CD14-positive monocyte (primary cell): ENCODE results near the gene CCR4. TPM values are rescaled to one million over a fixed set of nuclear protein-coding genes. Genes with fewer than 3 reads are reported as not detected.

Source experiments
- DNase-seq, 3 donors: peaks; one replicate each; pipeline ENCODE4 v3.0.0-alpha.2; 2011 to 2022
- H2AFZ ChIP-seq: 2 replicates; pipeline ENCODE4 v1.6.0; 2012; ENCODE audit warnings: mild to moderate bottlenecking, low read depth, low read length, inconsistent platforms; ENCODE audit not compliant: insufficient read depth, poor library complexity, severe bottlenecking
- H3K27ac ChIP-seq, 2 donors: 1 replicate in 1 of 2; 2 replicates in 1 of 2; pipeline ENCODE4 v1.5.1; 2012 to 2013; ENCODE audit warnings: low read length in 2 of 2, control low read depth in 1 of 2, inconsistent platforms in 1 of 2, low read depth in 1 of 2, mild to moderate bottlenecking in 1 of 2
- H3K27me3 ChIP-seq, 2 donors: one replicate each; pipeline versions ENCODE4 v1.6.0 to v1.6.1; 2011 to 2013; ENCODE audit warnings: low read length in 2 of 2; ENCODE audit not compliant: control insufficient read depth in 2 of 2, insufficient read depth in 2 of 2
- H3K36me3 ChIP-seq, 2 donors: replicated peaks in 1 of 2; 1 replicate in 1 of 2; 2 replicates in 1 of 2; pipeline versions ENCODE4 v1.5.1 to v1.6.1; 2012 to 2013; ENCODE audit warnings: low read length in 2 of 2, control low read depth in 1 of 2, inconsistent platforms in 1 of 2, mild to moderate bottlenecking in 1 of 2; ENCODE audit not compliant: insufficient read depth in 2 of 2, control insufficient read depth in 1 of 2
- H3K4me1 ChIP-seq, 2 donors: 1 replicate in 1 of 2; 2 replicates in 1 of 2; pipeline versions ENCODE4 v1.5.1 to v1.6.1; 2012 to 2013; ENCODE audit warnings: low read length in 2 of 2, control low read depth in 1 of 2, inconsistent platforms in 1 of 2, mild to moderate bottlenecking in 1 of 2, moderate library complexity in 1 of 2; ENCODE audit not compliant: insufficient read depth in 2 of 2, control insufficient read depth in 1 of 2
- H3K4me2 ChIP-seq: replicated peaks from 2 replicates; pipeline ENCODE3; 2012; ENCODE audit warnings: low read length, moderate library complexity, mild to moderate bottlenecking; ENCODE audit not compliant: poor library complexity, severe bottlenecking; ENCODE audit errors: extremely low read depth
- H3K4me3 ChIP-seq, 3 experiments: fragments of 200-600 bp in 1 of 3; sonication (generic) in 1 of 3; replicated peaks in 1 of 3; 1 replicate in 2 of 3; 2 replicates in 1 of 3; pipeline ENCODE4 v1.5.1; 2011 to 2013; ENCODE audit warnings: low read length in 3 of 3, mild to moderate bottlenecking in 3 of 3, control low read depth in 2 of 3, low read depth in 2 of 3, inconsistent platforms in 1 of 3, moderate library complexity in 1 of 3
- H3K79me2 ChIP-seq: 2 replicates; pipeline ENCODE4 v1.6.0; 2012; ENCODE audit warnings: mild to moderate bottlenecking, control low read depth, inconsistent platforms, low read length, moderate library complexity; ENCODE audit not compliant: insufficient read depth
- H3K9ac ChIP-seq: 2 replicates; pipeline ENCODE4 v1.6.0; 2017; ENCODE audit warnings: low read length, mild to moderate bottlenecking; ENCODE audit not compliant: insufficient read depth, poor library complexity, severe bottlenecking
- H3K9me3 ChIP-seq, 2 donors: replicated peaks in 1 of 2; 1 replicate in 1 of 2; 2 replicates in 1 of 2; pipeline versions ENCODE4 v1.5.1 to v1.6.1; 2012 to 2013; ENCODE audit warnings: low read length in 2 of 2, control low read depth in 1 of 2; ENCODE audit not compliant: control insufficient read depth in 1 of 2, insufficient read depth in 1 of 2
- H4K20me1 ChIP-seq: 2 replicates; pipeline ENCODE4 v1.6.0; 2012; ENCODE audit warnings: mild to moderate bottlenecking, low read length, control low read depth, moderate library complexity; ENCODE audit not compliant: insufficient read depth
- H3K27ac Mint-ChIP-seq, 7 donors: one replicate each; pipeline ENCODE4 v1.8.0; 2020; ENCODE audit warnings: mild to moderate bottlenecking in 7 of 7, mixed read lengths in 7 of 7, moderate library complexity in 6 of 7, inconsistent platforms in 2 of 7
- H3K27me3 Mint-ChIP-seq, 3 donors: one replicate each; pipeline ENCODE4 v1.8.0; 2021 to 2022; ENCODE audit warnings: low read depth in 3 of 3, mild to moderate bottlenecking in 3 of 3, mixed read lengths in 3 of 3, moderate library complexity in 3 of 3, inconsistent platforms in 1 of 3
- H3K36me3 Mint-ChIP-seq, 2 donors: one replicate each; pipeline ENCODE4 v1.8.0; 2020; ENCODE audit warnings: mixed read lengths in 2 of 2, inconsistent platforms in 1 of 2, mild to moderate bottlenecking in 1 of 2
- H3K4me1 Mint-ChIP-seq: one replicate; pipeline ENCODE4 v1.8.0; 2020; ENCODE audit warnings: mild to moderate bottlenecking, mixed read lengths
- H3K4me3 Mint-ChIP-seq, 2 donors: one replicate each; pipeline ENCODE4 v1.8.0; 2020; ENCODE audit warnings: mild to moderate bottlenecking in 2 of 2, mixed read lengths in 2 of 2, moderate library complexity in 1 of 2
- H3K9me3 Mint-ChIP-seq, 7 donors: one replicate each; pipeline ENCODE4 v1.8.0; 2020 to 2022; ENCODE audit warnings: mixed read lengths in 7 of 7, mild to moderate bottlenecking in 6 of 7, moderate library complexity in 6 of 7, inconsistent platforms in 2 of 7
- CTCF ChIP-seq: fragments of 200-600 bp; IDR thresholded peaks from one replicate; pipeline ENCODE4 v1.8.0; 2022; ENCODE audit warnings: antibody characterized with exemption, mild to moderate bottlenecking
- WGBS: methylation state at CpG from one replicate; pipeline ENCODE4 v1.1.5; 2013; ENCODE audit warnings: missing lambda C conversion rate; ENCODE audit not compliant: insufficient coverage; 5-methylcytosine and 5-hydroxymethylcytosine counted together
- intact Hi-C, 2 donors: fragments of 100-400 bp; cut with micrococcal nuclease; formaldehyde crosslinking; loops; one replicate each; pipeline versions ENCODE4 v1.15.0 to v1.15.1; 2023
- polyA plus RNA-seq, 3 donors: library from polyadenylated mRNA; depleted of rRNA in 1 of 3; unstranded in 2 of 3; stranded (reverse) in 1 of 3; fragments of 300-500 nt in 2 of 3; fragments of >200 nt in 1 of 3; fragmentation: Illumina TruSeq in 2 of 3; gene quantifications; 1 replicate in 2 of 3; 2 replicates in 1 of 3; pipeline ENCODE4 v1.2.3, GENCODE V29; 2012 to 2021

CCR4 gene
- polyA plus RNA-seq, 3 donors = 0.04 TPM; not detected in 2

- TF ChIP-seq CTCF = no peak
- H3K27ac ChIP-seq = peak overlapping the region in 1 of 2 donors; percentile 22
- peaks cover 51 to 83% of the 10 kb centered on the region in 2 donors for H3K36me3 ChIP-seq
- no peaks in the 10 kb centered on the region for H3K4me1 ChIP-seq
- no peak overlapping the region for H2AFZ ChIP-seq
- H3K27ac Mint-ChIP-seq = peak overlapping the region in 2 of 7 donors; percentile 0 to 30
- no peaks in the 10 kb centered on the region for H3K27me3 Mint-ChIP-seq
- H3K79me2 ChIP-seq = no peaks in the 10 kb centered on the region
- 94% methylated on average over 5 of the region's 10 CpGs for WGBS
- intact Hi-C loops = no loop called here
- no peak overlapping the region for H3K9ac ChIP-seq
- H3K4me3 Mint-ChIP-seq = no peak overlapping the region
- H3K4me2 ChIP-seq = no peak overlapping the region
- no peaks in the 10 kb centered on the region for H3K27me3 ChIP-seq
- peaks cover 75 to 87% of the 10 kb centered on the region in 2 donors for H3K36me3 Mint-ChIP-seq
- no peaks in the 10 kb centered on the region for H3K9me3 ChIP-seq
- no peak overlapping the region for H3K4me3 ChIP-seq
- no peak for DNase-seq
- H4K20me1 ChIP-seq = peaks cover 6% of the 10 kb centered on the region
- H3K4me1 Mint-ChIP-seq = peaks cover 4% of the 10 kb centered on the region
- no peaks in the 10 kb centered on the region for H3K9me3 Mint-ChIP-seq
These were observed 47.4 kb downstream of the CCR4 start for GRCh38 chr3:32998631-32999451.

- no peak for DNase-seq
- Mint-ChIP-seq H3K27me3 (no peaks in the 10 kb centered on the region), H3K36me3 (peaks cover 79 to 91% of the 10 kb centered on the region in 2 donors), H3K4me3 (no peak overlapping the region), H3K4me1 (peaks cover 4% of the 10 kb centered on the region), H3K9me3 (peaks cover 0 to 4% (median 2%) of the 10 kb centered on the region in 7 donors), H3K27ac (peak overlapping the region in 5 of 7 donors; percentile 10 to 67 (median 57))
- Histone ChIP-seq H3K9ac (no peak overlapping the region), H4K20me1 (peaks cover 6% of the 10 kb centered on the region), H3K27ac (no peak overlapping the region), H3K9me3 (no peaks in the 10 kb centered on the region), H2AFZ (no peak overlapping the region), H3K4me1 (no peaks in the 10 kb centered on the region), H3K27me3 (no peaks in the 10 kb centered on the region), H3K36me3 (peaks cover 61 to 95% of the 10 kb centered on the region in 2 donors), H3K4me2 (no peak overlapping the region), H3K79me2 (no peaks in the 10 kb centered on the region), H3K4me3 (no peak overlapping the region)
- WGBS = 93% methylated on average over 3 of the region's 3 CpGs
- no peak for TF ChIP-seq CTCF
- intact Hi-C loops = no loop called here
These were observed 49.4 kb downstream of the CCR4 start for GRCh38 chr3:33000691-33001385.
